Fibroblast of the aortic adventitia (primary cell): ENCODE results near the gene CAMK4. TPM values are rescaled to one million over a fixed set of nuclear protein-coding genes. Genes with fewer than 3 reads are reported as not detected.

Experiments used
- DNase-seq: peaks from one replicate; pipeline ENCODE4 v3.0.0-alpha.2; 2010; ENCODE audit warnings: low read depth
- H3K4me3 ChIP-seq: 2 replicates; pipeline ENCODE4 v1.5.1; 2011; ENCODE audit warnings: low read depth, mild to moderate bottlenecking, control low read depth, low read length, moderate library complexity
- CTCF ChIP-seq: IDR thresholded peaks from 2 replicates; pipeline ENCODE4 v1.5.1; 2011; ENCODE audit warnings: mild to moderate bottlenecking, low read length, control low read depth, inconsistent platforms; ENCODE audit not compliant: insufficient read depth
- total RNA-seq: library from RNA; depleted of rRNA; stranded (reverse); fragments of >200 nt; gene quantifications from 2 replicates; pipeline ENCODE4 v1.2.3, GENCODE V29; 2012; ENCODE audit warnings: low replicate concordance

The CAMK4 gene
- total RNA-seq, 1 donor: 5.4 TPM

GRCh38 chr5:111280282-111280951 is 56.2 kb downstream of the CAMK4 start:
- TF ChIP-seq CTCF: no peak

DNA sequence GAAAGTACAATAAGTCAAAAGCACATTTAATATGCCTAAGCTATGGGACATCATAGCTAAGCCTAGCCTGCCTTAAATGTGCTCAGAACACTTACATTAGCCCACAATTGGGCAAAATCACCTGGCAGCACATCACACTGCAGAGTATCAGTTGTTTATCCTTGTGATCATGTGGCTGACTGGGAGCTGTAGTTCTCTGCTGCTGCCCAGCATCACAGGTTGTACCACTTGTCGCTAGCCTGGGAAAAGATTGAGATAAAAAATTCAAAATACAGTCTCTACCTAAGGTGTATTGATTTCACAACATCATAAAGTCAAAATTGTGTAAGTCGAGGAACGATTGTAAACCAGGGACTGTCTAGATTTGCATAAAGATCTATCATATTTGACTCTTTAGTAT is 58.6 kb downstream of the CAMK4 start:
- no peak for DNase-seq
- no peak for TF ChIP-seq CTCF
- no peak overlapping the region for H3K4me3 ChIP-seq

More at GRCh38 chr5:111280282-111280951, 56.2 kb downstream of the CAMK4 start:
- H3K4me3 ChIP-seq: no peak overlapping the region
- no peak for DNase-seq

GRCh38 chr5:111284825-111285224 is 60.6 kb downstream of the CAMK4 start:
- TF ChIP-seq CTCF: no peak
- H3K4me3 ChIP-seq: no peak overlapping the region
- DNase-seq: no peak

DNA sequence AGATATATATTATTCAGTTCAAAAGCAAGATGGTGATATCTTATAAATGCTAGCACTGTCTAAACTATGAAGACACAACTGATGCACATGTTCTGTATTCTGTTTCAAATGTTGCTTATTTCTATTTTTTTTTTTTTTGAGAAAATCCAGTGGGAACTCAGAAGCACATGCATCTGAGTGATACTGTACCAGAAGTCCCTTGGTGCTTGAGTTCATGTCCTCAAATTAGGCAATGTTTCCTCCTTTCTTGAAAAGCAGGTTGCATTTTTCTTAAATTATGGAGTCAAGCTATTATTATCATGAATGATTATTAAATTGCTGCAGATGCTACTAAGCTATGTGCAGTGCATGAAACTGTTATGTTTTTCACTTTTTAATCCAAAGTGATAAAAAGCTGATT is 70.4 kb downstream of the CAMK4 start:
- no peak for TF ChIP-seq CTCF
- DNase-seq: no peak
- no peak overlapping the region for H3K4me3 ChIP-seq

DNA sequence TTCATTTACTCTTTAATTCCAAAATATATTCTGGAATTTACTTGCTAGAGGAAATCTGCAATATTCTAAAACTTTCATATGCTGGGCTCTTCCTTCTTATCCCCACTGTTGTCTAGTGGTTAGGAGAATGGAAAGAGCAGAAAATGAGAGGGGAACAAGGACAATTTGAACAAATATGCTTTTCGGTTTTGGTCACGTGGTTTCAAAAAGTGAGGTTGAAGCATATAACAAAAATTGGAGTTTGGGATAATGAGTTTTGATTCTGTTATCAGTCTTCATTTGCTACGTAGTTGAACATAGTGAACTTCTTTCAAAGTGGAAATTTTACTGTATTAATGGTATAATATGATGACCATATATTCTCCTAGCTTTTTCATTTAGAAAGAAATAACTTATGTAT is 71.5 kb downstream of the CAMK4 start:
- no peak overlapping the region for H3K4me3 ChIP-seq
- DNase-seq: no peak
- TF ChIP-seq CTCF: no peak

DNA sequence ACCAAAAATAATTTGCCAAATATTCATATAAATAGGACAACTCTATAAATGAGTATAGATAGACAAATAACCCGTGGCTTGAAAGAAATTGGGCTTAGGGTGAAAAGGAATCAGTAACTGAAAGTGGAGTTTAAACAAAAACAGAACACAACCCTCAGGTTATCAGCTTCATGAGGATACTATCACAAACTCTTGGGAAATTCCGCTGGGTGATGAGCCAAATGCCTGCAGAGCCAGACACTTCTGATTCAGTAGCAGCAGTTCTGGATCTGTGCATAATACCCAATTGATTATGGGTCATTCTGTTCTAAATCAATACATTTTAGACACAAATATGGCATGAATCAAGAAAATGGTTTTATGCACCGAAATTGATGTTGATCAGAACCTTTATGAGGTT is 72.4 kb downstream of the CAMK4 start:
- no peak overlapping the region for H3K4me3 ChIP-seq
- no peak for DNase-seq
- TF ChIP-seq CTCF: no peak

- H3K4me3 ChIP-seq: no peak overlapping the region
- DNase-seq: peak; percentile 22
- TF ChIP-seq CTCF: no peak
Observed at GRCh38 chr5:111299067-111299481, 74.9 kb downstream of the CAMK4 start.
